Uterus (tissue), 4 donors: Measurements from ENCODE around the gene FAM83F. TPM values are rescaled to one million over a fixed set of nuclear protein-coding genes. Genes with fewer than 3 reads are reported as not detected.

Experiments used
- DNase-seq, 2 donors: peaks; one replicate each; pipeline ENCODE4 v3.0.0-alpha.2; 2019 to 2020
- H3K27ac ChIP-seq, 2 donors: fragments of 200-600 bp; sonication (generic); 1 replicate in 1 of 2; 2 replicates in 1 of 2; pipeline ENCODE4 v1.5.1; 2016 to 2018
- H3K27me3 ChIP-seq, 2 donors: fragments of 200-600 bp; sonication (generic); one replicate each; pipeline ENCODE4 v1.5.1; 2018 to 2019; ENCODE audit warnings: control low read depth in 1 of 2
- H3K36me3 ChIP-seq, 2 donors: fragments of 200-600 bp; sonication (generic); one replicate each; pipeline ENCODE4 v1.5.1; 2019; ENCODE audit warnings: control low read depth in 1 of 2
- H3K4me1 ChIP-seq, 2 donors: fragments of 200-600 bp; sonication (generic); one replicate each; pipeline ENCODE4 v1.5.1; 2018 to 2019; ENCODE audit warnings: control low read depth in 1 of 2
- H3K4me3 ChIP-seq, 2 donors: fragments of 200-600 bp; sonication (generic); 1 replicate in 1 of 2; 2 replicates in 1 of 2; pipeline ENCODE4 v1.5.1; 2018 to 2019; ENCODE audit warnings: mild to moderate bottlenecking in 1 of 2
- H3K9me3 ChIP-seq, 2 donors: fragments of 200-600 bp; sonication (generic); one replicate each; pipeline ENCODE4 v1.5.1; 2019; ENCODE audit warnings: control low read depth in 1 of 2
- CTCF ChIP-seq, 4 experiments: fragments of 200-600 bp in 2 of 4; fragments of 450-650 bp in 2 of 4; sonication (generic) in 2 of 4; IDR thresholded peaks; one replicate each; pipeline ENCODE4 v1.5.1; 2016 to 2019; ENCODE audit warnings: antibody characterized with exemption in 4 of 4, mild to moderate bottlenecking in 2 of 4, moderate library complexity in 1 of 4
- POLR2A ChIP-seq, 2 donors: fragments of 450-650 bp; IDR thresholded peaks; one replicate each; pipeline ENCODE4 v1.6.1; 2016; ENCODE audit warnings: antibody characterized with exemption in 2 of 2, mild to moderate bottlenecking in 1 of 2, moderate library complexity in 1 of 2
- intact Hi-C: fragments of 100-400 bp; cut with DNase I; formaldehyde crosslinking; loops from one replicate; pipeline ENCODE4 v1.15.1; 2023; ENCODE audit warnings: low total_unique reads
- total RNA-seq, 4 donors: library from RNA; depleted of rRNA in 3 of 4; stranded (reverse); fragments of >200 nt in 3 of 4; gene quantifications; one replicate each; pipeline versions ENCODE4 v1.1.0 to v1.2.4, GENCODE V29; 2014 to 2023
- donor health status: DM: yes; HTN: yes; CAD: no.

FAM83F gene
- total RNA-seq, 4 donors from 2014 or later: under 0.01 to 2.6 (median 0.11) TPM

GRCh38 chr22:40076702-40077645, 82.2 kb downstream of the FAM83F start:
- TF ChIP-seq CTCF (IDR thresholded peaks at IDR 0.05): no peak
- TF ChIP-seq POLR2A (IDR thresholded peaks at IDR 0.05): no peak
- Histone ChIP-seq H3K27me3 (no peaks in the 10 kb centered on the region), H3K4me3 (no peak overlapping the region), H3K4me1 (peaks cover 0 to 3% of the 10 kb centered on the region in 2 donors), H3K27ac (no peak overlapping the region), H3K9me3 (no peaks in the 10 kb centered on the region), H3K36me3 (no peaks in the 10 kb centered on the region)
- intact Hi-C loops: no loop called here
- DNase-seq: no peak

GRCh38 chr22:40077646-40078016, 82.9 kb downstream of the FAM83F start:
- intact Hi-C loops: no loop called here
- H3K4me1 ChIP-seq: peaks cover 0 to 3% of the 10 kb centered on the region in 2 donors

GRCh38 chr22:40081662-40082061, 86.9 kb downstream of the FAM83F start:
- intact Hi-C loops: no loop called here
- no peaks in the 10 kb centered on the region for H3K27me3 ChIP-seq
- H3K4me3 ChIP-seq: no peak overlapping the region
- no peak for DNase-seq
- TF ChIP-seq CTCF (IDR thresholded peaks at IDR 0.05) (no peak), POLR2A (IDR thresholded peaks at IDR 0.05) (no peak)
- no peaks in the 10 kb centered on the region for H3K4me1 ChIP-seq
- no peaks in the 10 kb centered on the region for H3K36me3 ChIP-seq
- no peak overlapping the region for H3K27ac ChIP-seq
- no peaks in the 10 kb centered on the region for H3K9me3 ChIP-seq

More at GRCh38 chr22:40077646-40078016, 82.9 kb downstream of the FAM83F start:
- no peaks in the 10 kb centered on the region for H3K36me3 ChIP-seq
- H3K4me3 ChIP-seq: no peak overlapping the region
- no peaks in the 10 kb centered on the region for H3K9me3 ChIP-seq
- no peak overlapping the region for H3K27ac ChIP-seq
- no peak for DNase-seq
- TF ChIP-seq POLR2A (IDR thresholded peaks at IDR 0.05) (no peak), CTCF (IDR thresholded peaks at IDR 0.05) (no peak)
- H3K27me3 ChIP-seq: no peaks in the 10 kb centered on the region

GRCh38 chr22:40082184-40082583, 87.4 kb downstream of the FAM83F start:
- Histone ChIP-seq H3K27me3 (no peaks in the 10 kb centered on the region), H3K36me3 (no peaks in the 10 kb centered on the region), H3K4me1 (no peaks in the 10 kb centered on the region), H3K27ac (no peak overlapping the region), H3K4me3 (no peak overlapping the region), H3K9me3 (no peaks in the 10 kb centered on the region)
- no peak for DNase-seq
- intact Hi-C loops: no loop called here
- TF ChIP-seq POLR2A (IDR thresholded peaks at IDR 0.05): no peak
- no peak for TF ChIP-seq CTCF (IDR thresholded peaks at IDR 0.05)

- H3K36me3 ChIP-seq: no peaks in the 10 kb centered on the region
- H3K9me3 ChIP-seq: no peaks in the 10 kb centered on the region
- H3K4me3 ChIP-seq: no peak overlapping the region
- DNase-seq: no peak
- TF ChIP-seq POLR2A (IDR thresholded peaks at IDR 0.05) (no peak), CTCF (IDR thresholded peaks at IDR 0.05) (no peak)
- no peaks in the 10 kb centered on the region for H3K4me1 ChIP-seq
- no peak overlapping the region for H3K27ac ChIP-seq
- intact Hi-C loops: no loop called here
- H3K27me3 ChIP-seq: no peaks in the 10 kb centered on the region
Observed at GRCh38 chr22:40083794-40084193, 89.0 kb downstream of the FAM83F start.
